ENCODE results near the gene PLEKHM2.

The PLEKHM2 gene

DNA sequence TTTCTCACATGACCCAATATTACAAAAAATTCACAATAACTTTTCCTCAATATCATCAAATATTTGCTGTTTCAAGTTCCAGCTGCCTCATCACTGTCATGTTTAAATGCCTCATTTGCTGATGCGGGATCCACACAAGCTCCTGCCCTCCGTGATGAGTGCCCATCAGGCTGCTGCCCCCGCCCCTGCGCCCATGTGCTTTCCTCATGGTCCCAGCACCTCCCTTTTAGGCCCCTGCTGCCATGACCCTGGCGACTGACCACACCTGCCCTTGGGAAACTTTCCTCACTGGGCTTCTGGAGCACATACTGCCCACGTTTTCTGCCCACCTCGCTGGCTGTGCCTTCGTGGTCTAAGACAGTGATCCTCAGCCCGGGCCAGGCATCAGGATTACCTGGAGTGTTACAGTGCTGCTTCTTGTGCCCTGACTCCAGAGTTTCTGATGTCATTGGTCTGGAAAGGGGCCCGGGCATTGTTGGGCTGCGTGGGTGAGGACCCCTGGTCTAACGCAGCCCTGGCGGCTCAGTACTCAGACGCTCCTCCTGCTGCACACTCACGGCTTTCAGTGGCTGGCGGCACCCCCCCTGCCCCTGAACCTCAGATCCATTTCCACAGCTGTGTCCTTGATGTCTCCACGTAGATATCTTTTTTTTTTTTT is 20.5 kb downstream of the PLEKHM2 start:
- DNase-seq: no peak

DNA sequence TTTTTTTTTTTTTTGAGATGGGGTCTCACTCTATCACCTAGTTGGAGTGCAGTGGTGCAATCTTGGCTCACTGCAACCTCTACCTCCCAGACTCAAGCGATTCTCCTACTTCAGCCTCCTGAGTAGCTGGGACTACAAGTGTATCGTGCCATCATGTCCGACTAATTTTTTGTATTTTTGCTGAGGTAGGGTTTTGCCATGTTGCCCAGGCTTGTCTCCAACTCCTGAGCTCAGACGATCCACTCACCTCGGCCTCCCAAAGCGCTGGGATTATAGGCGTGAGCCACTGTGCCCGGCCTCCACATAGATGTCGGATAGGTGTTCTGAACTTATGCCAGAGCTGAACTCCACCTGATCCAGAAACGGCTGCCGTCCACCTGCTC is 21.1 kb downstream of the PLEKHM2 start:
- DNase-seq: no peak

DNA sequence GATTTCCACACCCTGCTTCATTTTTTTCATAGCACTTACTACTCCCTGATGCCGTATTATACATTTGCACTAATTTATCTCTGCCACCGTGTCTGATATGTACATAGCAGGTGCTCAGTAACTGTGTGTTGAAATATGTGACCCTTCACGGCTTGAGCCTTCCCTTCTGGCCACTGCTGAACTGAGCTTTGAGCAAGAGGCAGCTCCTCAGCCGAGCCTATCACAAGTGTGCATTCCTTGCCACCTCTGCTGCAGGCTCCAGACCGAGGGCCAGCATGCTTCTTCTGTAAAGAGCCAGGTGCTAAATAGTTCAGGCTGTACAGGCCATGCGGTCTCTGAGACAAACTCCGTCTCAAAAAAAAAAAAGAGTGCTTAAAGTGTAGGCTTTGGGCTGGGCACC is 22.6 kb downstream of the PLEKHM2 start:
- DNase-seq: no peak

DNA sequence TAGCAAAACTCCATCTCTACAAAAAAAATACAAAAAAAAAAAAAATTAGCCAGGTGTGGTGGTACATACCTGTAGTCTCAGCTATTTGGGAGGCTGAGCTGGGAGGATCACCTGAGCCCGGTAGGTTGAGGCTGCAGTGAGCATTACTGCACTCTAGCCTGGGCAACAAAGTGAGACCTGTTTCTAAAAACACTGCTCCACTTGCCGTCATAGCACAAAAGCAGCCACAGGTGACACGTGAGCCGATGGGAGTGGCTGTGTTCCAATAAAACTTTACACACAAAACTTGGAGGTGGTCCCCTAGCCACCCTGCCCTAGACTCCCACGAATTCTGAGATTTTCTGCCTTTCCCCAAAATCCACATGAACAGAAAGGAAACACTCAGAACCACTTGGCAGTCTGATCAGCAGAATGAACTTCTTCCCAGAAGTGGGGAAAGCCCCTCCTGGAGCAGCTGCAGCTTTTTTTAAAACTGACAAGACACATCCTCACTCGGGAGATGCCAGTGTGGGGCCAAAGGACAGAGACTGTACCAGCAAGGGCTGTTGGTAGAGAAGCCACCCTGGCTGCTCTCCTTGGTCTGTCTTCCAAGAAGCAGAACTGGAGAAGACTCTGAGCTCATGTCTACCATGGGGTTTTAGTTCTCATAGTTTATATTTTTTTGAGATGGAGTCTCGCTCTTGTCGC is 23.3 kb downstream of the PLEKHM2 start:
- no peak for DNase-seq

DNA sequence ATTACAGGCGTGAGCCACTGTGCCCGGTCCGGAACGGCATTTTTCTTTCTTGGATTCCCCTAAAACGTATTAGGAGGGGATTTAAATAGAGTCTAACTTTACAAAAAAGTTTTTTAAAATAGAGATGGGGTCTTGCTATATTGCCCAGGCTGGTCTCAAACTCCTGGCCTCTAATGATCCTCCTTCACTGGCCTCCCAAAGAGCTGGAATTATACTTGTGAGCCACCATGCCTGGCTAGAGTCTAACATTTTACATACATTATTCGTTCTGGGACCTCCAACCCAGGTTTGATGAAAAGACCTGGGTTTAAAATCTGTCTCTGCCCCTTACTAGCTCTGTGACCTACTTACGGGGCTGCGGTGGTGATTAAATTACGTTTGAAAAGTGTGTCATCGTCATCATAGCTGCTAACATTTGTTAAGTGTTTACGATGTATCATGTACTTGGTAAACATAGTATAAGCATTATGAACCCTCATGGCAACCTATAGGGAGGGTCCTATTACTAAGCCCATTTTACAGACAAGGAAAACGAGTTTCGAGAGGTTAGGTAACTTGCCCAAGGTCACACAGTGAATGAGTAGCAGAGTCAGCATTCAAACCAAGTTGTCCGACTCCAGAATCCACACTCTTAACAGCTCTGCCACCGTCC is 24.5 kb downstream of the PLEKHM2 start:
- no peak for DNase-seq

DNA sequence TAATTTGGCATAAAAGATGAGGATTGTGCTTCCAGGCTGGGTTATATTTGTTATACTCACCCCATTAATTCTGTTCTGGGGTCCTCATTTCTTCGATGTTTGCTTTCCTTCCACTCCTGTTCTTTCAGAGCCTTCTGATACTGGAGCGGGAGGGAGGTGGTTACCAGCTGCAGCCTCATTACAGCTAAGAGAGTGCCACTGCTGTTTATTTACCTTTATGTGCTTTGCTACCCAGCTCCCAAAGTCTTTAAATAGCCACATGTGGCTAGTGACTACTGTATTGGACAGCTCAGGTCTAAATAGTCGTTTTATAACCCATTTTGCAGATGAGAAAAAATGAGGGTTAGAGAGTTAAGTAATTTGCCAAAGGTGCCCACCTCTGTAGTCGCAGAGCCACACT is 25.1 kb downstream of the PLEKHM2 start:
- DNase-seq: no peak

DNA sequence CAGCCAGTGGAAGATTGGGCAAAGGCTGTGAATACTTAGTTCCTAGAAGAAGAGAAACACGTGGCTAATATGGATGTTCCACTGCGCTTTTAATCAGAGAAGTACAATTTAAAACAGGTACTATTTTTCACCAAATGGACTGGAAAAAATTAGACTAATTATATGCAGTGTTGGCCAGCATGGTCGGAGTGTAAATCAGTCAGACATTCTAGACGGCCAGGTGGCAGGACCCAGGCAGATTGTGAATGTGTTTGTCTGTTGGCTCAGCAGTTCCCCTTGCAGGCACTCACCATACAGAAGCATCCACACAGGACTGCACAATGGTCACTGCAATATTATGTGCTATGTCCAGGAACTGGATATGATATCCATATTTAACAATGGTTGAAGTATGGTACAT is 28.0 kb downstream of the PLEKHM2 start:
- no peak for DNase-seq

DNA sequence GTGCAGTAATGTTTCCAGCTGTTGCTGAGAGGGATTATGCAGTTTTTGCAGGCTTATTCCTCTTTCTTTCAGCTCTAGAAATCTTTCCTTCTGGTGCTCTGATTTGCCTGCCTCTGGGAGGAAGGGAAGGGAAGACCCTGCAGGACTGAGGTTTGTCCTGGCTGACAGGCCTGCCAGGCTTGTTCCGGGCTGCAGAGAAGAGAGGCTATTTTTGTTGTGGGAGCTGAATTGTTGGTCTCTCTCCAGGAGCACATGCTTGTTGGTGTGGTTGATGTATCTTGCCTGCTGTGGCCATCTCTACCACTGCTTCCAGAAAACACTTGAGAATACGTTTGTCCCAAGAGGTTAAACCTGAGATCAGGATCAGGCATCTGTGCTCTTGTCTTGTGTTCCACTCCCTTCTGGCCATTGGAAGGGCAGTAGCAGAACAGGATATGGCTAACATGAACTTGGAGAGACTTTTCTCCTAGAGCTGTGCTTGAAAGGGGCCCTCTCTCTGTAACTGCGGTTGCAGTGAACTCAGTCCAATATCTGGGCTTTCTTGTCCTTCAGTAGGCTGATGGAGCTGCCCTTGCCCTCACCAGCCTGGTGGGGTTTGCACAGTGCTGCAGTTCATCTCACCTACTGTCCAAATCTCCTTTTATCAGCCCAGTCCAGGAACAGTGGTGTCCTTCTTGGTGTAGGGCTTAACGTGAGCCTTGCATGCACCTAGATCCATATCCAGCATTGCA is 30.5 kb downstream of the PLEKHM2 start:
- no peak for DNase-seq

DNA sequence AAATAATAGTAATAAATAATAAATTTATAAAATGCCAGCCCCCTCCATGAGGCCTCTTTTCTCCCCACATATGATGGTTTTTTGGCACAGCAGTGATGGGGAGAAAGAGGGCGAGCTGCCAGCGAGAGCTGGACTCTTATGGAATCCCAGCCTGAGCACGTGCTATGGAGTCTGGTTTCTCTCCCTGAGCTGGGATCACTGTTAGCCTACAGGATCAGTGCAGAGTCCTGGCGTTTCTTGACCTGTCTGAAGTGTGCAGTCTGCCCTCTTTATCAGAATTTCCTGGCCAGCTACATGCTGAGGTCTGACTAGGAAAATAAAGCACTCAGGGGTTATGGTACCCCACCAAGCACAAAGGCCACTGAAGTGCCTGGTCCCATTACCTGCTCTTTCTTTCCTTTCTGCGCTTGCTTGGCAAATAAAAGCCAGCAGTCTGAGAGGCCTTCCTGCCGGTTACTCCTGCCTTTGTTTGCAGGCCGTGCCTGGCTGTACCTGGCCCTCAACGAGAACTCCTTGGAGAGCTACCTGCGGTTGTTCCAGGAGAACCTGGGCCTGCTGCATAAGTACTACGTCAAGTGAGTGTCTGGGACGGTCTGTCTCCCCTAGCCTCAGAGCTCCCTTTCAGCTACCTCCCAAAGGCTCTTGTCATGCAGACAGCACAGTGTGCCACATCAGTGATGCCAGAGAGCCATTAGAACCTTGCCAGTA is 33.5 kb downstream of the PLEKHM2 start:
- DNase-seq: no peak

DNA sequence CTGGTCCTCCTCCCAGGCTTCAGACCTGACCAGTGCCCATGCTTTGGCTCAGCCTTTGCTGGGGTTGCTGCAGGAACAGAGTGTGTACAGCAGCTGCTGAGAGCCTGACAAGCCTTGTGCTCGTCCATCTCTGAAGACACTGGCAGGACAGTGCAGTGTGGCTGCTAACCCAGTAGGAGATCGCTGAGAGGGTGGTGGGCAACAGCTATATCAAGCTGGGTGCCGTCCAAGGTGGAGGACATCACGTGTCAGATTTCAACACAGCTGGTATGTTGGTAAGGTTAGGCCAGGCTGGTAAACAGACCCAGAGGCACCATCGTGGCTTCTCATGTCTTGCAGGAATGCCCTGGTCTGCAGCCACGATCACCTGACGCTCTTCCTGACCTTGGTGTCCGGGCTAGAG is 34.1 kb downstream of the PLEKHM2 start:
- no peak for DNase-seq

DNA sequence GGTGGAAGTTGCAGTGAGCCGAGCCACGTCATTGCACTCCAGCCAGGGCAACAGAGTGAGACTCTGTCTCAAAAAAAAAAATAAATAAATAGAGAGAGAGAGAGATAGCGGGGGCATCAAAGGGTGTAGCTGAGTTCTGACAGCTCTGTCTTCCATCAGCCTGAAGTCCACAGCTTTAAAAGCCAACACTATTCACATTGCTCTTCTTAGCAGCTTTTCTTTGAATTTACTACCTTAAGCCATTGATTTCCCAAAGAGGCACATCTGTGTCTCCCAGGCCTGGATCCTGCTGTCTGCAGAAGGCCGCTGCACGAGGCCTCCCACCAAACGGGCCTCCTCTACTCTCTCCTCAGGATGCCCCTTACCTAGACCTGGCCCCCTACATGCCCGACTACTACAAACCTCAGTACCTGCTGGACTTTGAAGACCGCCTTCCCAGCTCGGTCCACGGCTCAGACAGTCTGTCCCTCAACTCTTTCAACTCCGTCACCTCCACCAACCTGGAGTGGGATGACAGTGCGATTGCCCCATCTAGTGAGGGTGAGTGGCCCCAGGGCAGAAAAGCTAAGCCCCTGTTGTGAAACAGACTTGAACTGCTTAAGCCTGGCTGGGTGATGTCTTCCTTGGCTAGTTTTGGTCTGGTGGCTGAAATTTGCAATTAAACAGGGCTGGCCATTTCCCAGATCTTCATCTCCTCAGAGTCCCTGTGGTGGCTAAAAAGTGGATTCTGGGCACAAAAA is 35.4 kb downstream of the PLEKHM2 start:
- no peak for DNase-seq

DNA sequence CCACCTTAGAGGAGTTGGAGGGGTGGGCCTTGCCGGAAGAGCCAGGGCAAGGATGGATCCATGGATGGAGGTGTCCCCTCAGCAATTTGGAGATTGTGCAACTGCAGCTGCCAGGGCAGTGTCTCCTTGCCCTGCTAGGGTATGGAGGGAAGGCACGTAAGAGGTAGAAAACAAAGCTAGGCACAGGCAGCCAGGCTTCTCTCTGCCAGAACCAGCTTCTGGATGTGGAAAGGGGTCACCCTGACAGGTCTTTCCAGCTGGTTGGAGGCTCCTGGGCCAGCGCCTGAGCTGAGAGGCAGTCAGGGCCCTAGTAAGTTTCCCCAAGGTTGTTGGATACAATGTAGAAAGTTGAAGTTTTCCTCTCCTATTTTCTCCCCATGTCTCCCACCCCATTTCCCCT is 36.7 kb downstream of the PLEKHM2 start:
- no peak for DNase-seq

DNA sequence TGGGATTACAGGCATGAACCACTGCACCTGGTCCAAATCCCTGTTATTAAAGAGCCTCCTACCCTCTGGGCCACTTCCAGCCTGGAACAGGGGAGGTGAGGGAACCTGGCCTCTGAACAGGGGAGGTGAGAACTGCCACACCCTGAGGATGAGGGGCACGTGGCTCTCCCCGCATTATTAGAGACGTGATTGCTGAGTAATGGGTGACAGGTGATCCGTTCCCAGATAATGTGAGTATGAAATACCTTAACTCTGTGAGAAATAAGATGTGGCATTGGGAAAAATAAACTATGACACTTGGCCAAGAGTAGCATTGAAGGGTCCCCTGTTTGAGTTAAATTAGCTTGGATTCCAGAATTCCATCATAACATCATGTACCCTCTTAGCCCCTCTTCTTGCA is 38.3 kb downstream of the PLEKHM2 start:
- DNase-seq: no peak

DNA sequence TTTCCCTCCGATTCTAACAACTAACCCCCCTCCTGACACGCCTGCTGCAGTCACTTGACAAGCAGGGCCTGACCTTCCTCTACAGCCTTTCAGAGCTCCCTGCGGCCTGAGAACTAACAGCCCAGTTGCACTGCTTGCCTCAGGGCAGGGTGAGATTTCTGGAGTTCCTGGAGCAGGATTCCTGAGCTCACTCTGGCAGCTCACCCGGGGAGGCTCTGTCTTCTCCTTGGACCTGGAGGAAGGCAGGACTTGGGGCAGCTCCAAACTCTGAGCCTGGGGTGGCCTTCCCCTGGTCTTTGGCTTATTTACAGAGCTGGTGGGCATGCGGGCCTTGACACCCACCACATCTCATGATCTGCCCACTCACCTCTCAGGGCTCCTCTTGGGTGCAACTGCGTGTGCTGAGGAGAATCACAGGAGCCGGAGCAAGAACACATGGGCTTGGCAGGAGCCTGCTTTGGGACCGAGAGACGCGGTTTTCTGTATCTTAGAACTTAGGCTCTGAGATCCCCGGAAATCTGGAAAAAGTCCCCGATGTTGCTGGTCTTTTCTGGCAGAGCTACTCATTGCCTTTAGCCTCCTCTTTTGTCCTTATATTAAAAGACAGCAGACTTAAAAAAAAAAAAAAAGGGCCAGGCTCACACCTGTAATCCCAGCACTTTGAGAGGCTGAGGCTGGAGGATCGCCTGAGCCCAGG is 38.9 kb downstream of the PLEKHM2 start:
- no peak for DNase-seq

DNA sequence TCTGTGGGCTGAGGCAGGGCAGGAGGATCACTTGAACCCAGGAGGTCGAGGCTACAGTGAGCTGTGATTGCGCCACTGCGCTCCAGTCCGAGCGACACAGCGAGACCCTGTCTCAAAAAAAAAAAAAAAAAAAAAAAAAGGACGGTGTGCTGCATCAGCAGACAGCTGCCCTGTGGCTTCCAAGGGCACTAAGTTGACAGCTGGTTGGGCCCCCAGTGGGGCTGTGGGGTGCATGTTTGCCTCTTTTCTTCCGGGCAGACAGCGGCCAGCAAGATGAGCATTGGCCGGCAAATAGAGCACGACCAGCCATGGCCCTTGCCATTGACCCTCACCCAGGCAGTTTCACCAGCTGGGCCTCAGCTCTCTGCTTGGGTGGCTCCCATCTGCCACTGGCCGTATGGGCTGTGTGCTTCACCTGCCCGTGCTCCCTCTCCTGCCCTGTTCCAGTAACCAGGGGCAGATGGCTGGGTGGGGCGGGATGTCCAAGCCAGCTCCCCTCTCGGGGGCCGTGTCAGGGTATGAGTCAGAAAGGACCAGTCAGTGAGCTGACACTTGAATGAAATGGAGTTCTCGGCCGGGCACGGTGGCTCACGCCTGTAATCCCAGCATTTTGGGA is 39.6 kb downstream of the PLEKHM2 start:
- no peak for DNase-seq

DNA sequence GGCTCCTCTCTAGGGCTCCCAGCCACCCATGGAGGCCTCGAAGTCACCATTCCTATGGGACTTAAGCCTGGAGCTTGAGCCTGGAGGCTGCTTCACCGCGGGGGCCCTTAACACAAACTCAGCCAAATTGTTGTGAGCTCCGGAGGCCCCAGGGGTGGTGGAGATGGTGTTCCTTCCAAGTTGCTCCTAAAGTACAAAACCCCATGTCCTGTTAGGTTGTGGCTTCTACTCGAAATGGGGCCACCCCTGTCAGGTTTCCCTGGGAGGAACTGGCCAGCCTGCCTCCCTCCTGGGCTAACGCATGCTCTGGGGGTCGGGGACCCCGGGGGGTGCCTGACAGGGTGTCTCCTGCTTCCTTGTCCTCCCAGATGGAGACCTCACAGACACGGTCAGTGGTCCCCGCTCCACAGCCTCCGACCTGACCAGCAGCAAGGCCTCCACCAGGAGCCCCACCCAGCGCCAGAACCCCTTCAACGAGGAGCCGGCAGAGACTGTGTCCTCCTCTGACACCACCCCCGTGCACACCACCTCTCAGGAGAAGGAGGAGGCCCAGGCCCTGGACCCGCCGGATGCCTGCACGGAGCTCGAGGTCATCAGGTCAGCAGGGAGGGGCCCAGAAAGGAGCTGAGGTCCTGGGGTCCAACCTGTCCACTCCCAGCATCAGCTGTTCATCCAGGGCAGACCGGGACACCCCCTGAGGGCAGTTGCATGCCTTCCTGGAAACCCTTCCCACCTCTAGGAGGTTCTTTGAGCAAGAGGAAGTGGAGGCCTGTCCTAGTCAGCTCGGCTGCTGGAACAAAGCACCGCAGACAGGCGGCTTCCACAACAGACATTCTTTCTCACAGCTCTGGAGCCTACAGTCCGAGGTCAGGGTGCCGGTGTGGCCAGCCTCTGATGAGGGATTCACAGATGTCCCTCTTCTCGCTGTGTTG is 41.1 kb downstream of the PLEKHM2 start:
- DNase-seq: no peak

DNA sequence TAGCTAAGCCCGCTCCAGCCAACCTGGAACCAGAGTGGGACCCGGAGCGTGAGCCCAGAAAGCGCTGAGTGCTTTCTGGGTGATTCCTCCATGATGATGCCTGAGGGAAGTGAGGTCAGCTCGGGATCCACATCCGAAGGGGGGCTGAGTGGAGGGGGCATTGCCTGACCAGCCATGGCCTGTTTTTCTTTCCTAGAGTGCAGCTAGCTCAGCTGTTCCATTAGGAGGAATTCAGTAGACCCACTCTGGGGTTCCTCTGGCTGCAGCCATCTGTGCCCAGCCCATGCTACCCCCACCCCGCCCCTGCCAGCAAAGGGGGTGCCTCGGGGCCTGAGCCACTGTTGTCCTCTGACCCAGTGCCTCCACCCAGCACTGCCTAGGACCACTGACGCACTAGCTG is 42.4 kb downstream of the PLEKHM2 start:
- DNase-seq: no peak

DNA sequence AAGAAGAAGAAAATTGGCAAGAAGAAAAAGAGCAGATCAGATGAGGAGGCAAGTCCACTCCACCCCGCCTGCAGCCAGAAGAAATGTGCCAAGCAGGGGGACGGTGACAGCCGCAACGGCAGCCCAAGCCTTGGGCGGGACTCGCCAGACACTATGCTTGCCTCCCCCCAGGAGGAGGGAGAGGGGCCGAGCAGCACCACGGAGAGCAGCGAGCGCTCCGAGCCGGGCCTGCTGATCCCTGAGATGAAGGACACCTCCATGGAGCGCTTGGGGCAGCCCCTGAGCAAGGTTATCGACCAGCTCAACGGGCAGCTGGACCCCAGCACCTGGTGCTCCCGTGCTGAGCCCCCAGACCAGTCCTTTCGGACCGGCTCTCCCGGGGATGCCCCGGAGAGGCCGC is 42.9 kb downstream of the PLEKHM2 start:
- no peak for DNase-seq

DNA sequence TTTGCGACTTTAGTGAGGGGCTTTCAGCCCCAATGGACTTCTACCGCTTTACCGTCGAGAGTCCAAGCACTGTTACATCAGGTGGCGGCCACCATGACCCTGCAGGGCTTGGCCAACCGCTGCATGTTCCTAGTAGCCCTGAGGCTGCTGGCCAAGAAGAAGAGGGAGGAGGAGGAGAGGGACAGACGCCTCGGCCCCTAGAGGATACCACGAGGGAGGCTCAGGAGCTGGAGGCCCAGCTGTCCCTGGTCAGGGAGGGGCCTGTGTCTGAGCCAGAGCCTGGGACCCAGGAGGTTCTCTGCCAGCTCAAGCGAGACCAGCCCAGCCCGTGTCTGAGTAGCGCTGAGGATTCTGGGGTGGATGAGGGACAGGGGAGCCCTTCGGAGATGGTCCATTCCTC is 43.3 kb downstream of the PLEKHM2 start:
- no peak for DNase-seq

DNA sequence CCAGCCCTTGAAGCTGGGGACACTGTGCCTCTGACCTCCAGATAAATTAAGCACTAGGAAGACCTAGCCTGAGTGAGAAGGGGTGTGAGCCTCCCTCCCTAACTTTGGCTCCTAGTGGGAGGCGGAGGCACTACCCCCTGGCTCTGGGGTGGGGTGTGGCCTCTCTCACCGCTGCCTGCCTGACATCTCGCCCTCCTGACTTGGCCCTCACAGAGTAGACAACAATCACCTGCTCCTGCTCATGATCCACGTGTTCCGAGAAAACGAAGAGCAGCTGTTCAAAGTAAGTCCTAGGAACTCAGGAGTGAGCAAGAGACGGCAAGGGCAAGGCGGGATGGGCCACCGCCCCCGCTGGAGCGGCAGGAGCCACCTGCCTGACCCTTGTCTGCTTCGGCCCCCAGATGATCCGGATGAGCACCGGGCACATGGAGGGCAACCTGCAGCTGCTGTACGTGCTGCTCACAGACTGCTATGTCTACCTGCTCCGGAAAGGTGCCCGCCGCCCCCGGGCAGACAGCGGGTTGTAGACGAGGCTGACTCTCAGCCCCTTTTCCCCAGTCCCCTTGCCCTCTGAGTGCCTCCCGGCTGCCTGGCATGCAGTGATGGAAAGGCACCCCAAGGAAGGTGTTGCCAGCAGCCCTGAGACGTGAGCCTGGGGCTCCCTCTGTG is 43.9 kb downstream of the PLEKHM2 start:
- no peak for DNase-seq
